ENCODE results near the gene TES.

The TES gene

GRCh38 chr7:116252249-116252648 is 41.9 kb downstream of the TES start:
- no peak for FAIRE-seq

- no peak for FAIRE-seq
Measured at GRCh38 chr7:116257156-116257555, 46.8 kb downstream of the TES start.

- FAIRE-seq = peak; percentile 85
Measured at GRCh38 chr7:116258734-116259133, 48.4 kb downstream of the TES start.

GRCh38 chr7:116259156-116259870 is 49.0 kb downstream of the TES start:
- no peak for FAIRE-seq

GRCh38 chr7:116259871-116260440 is 49.6 kb downstream of the TES start:
- no peak for FAIRE-seq

- FAIRE-seq = no peak
Measured at GRCh38 chr7:116261904-116262303, 51.6 kb downstream of the TES start.

GRCh38 chr7:116265881-116266280 is 55.5 kb downstream of the TES start:
- FAIRE-seq = no peak

- FAIRE-seq = no peak
Measured at GRCh38 chr7:116269466-116269865, 59.1 kb downstream of the TES start.

GRCh38 chr7:116271161-116271913 is 61.0 kb downstream of the TES start:
- FAIRE-seq = no peak

- no peak for FAIRE-seq
Measured at GRCh38 chr7:116271963-116272886, 61.9 kb downstream of the TES start.

- FAIRE-seq = no peak
Measured at GRCh38 chr7:116273283-116273917, 63.1 kb downstream of the TES start.

GRCh38 chr7:116273918-116274301 is 63.6 kb downstream of the TES start:
- FAIRE-seq = no peak

- no peak for FAIRE-seq
Measured at GRCh38 chr7:116277070-116277469, 66.7 kb downstream of the TES start.

- no peak for FAIRE-seq
Measured at GRCh38 chr7:116279217-116279616, 68.9 kb downstream of the TES start.

GRCh38 chr7:116280803-116281202 is 70.5 kb downstream of the TES start:
- FAIRE-seq = no peak

- no peak for FAIRE-seq
Measured at GRCh38 chr7:116283595-116284204, 73.4 kb downstream of the TES start.

GRCh38 chr7:116284390-116284789 is 74.1 kb downstream of the TES start:
- FAIRE-seq = no peak

GRCh38 chr7:116285252-116285651 is 74.9 kb downstream of the TES start:
- no peak for FAIRE-seq

GRCh38 chr7:116290740-116291139 is 80.4 kb downstream of the TES start:
- no peak for FAIRE-seq

GRCh38 chr7:116291937-116292336 is 81.6 kb downstream of the TES start:
- FAIRE-seq = no peak

GRCh38 chr7:116292381-116292780 is 82.0 kb downstream of the TES start:
- FAIRE-seq = no peak

- no peak for FAIRE-seq
Measured at GRCh38 chr7:116293139-116293538, 82.8 kb downstream of the TES start.

Measured in colon (tissue), 2 donors.